ENCODE measurements around the gene PPP1CA. TPM values are rescaled to one million over a fixed set of nuclear protein-coding genes. Genes with fewer than 3 reads are reported as not detected.
A peak's percentile ranks its signal among the peaks of the same experiment; 100 is the strongest.

The PPP1CA gene
- total RNA-seq, 1 experiment from 2014 or later, result 384 TPM

DNA sequence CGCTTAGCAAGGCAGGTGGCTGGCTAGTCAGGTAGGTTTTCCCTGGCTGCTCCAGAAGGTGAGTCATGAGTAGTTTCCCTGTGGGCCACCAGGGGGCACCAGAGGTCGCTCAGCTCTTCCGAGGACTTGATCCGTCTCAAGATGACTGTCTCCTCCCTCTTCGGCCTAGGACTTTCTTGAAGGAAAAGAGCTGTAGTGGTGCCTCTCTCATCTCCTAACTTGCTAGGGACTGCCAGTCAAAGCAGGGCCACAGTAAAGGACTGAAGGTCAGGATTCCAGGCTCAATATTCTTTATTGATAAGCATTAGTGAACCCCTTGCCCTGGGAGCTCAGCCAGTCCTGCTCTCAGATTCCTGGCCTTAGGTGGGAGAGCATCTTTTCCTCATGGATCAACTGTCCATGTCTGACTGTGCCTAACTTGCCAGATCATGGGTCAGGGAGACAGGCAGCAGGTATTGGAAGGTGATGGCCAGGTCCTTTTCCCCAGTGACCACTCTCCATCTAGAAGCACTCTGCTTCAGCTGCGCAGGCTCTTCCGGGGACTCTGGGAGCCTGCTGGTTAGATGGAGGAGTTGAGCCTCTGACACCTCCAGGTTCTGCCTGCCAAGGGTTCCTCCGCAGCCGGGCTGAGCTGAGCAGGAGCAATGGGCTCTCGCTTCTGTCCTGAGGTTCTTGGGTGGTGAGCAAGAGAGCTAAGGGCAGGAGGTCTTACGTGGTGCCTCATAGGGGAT is 50.2 kb downstream of the PPP1CA start:
- BruUV-seq (replicated peaks), result no TSS peak
- peaks cover 11% of the 10 kb centered on the region for H3K36me3 Mint-ChIP-seq (ENCODE audit: insufficient read depth, unreplicated experiment)
- Histone ChIP-seq H3K4me1 (peaks cover 56% of the 10 kb centered on the region), H3K36me3 (ENCODE audit: control insufficient read depth, insufficient read depth, low read length) (no peaks in the 10 kb centered on the region), H3K4me3 (ENCODE audit: low read depth, low read length) (no peak overlapping the region), H3K9me3 (no peaks in the 10 kb centered on the region), H3K27me3 (replicated peaks; ENCODE audit: control insufficient read depth, insufficient read depth, low read length) (no peaks in the 10 kb centered on the region)
- H3K27me3 Mint-ChIP-seq (ENCODE audit: insufficient read depth, unreplicated experiment), result no peaks in the 10 kb centered on the region
- POLR2A ChIA-PET, result interaction anchor here (0.6 to 1.4 kb wide), 3 partner anchors 31 to 134 kb away, joined by 6 to 9 read pairs (median 8); partner anchors contain the start of gene SSH3
- CTCF ChIA-PET, result interaction anchor here (0.6 to 17.9 kb wide), 17 partner anchors 10 to 286 kb away, joined by 3 to 775 read pairs (median 3); partner anchors contain the start of genes AIP, ANKRD13D, CLCF1 and PPP1CA
- H3K9me3 Mint-ChIP-seq (ENCODE audit: unreplicated experiment), result no peaks in the 10 kb centered on the region
- H3K4me3 Mint-ChIP-seq (ENCODE audit: unreplicated experiment), result peak overlapping the region; percentile 23
- TF ChIP-seq CTCF (IDR thresholded peaks at IDR 0.05; ENCODE audit: insufficient read depth in 1 of 2, low read depth in 1 of 2, low read length in 1 of 2, severe bottlenecking in 1 of 2, unreplicated experiment in 1 of 2), result peak; percentile 98
- H3K27ac Mint-ChIP-seq (ENCODE audit: unreplicated experiment), result no peak overlapping the region
- peaks cover 32% of the 10 kb centered on the region for H3K4me1 Mint-ChIP-seq (ENCODE audit: low read depth, unreplicated experiment)
- intact Hi-C loops (cut with micrococcal nuclease; ENCODE audit: unreplicated experiment), result loop anchor here (1.0 to 5.0 kb wide), 4 partner anchors 23 to 231 kb away; partner anchors contain the start of genes CORO1B and GSTP1
- DNase-seq, result peak; percentile 74 to 83

DNA sequence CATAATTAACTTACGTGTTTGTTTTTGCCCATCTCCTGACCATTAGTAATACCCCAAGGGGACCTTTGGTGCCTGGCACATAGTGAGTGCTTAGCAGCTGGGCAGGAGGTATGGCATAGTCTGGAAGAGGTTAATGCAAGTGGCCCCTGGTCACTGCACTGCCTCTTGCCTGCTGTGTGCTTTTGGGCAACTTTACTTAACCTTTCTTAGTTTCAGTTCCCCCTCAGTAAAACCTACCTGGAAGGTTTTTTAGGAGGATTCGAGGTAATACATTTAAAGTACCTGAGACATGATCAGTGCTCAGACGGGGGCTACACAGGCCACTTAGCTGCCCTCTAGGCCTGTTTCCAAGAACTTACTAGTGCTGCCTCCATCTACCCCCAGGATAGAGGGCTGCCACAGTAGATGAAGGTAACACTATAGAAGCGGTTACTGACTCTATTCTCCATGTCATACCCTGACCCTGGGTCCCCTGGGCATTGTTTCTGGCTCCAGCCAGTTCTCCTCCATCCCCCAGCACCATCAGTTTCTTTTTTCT is 51.7 kb downstream of the PPP1CA start:
- intact Hi-C loops (cut with micrococcal nuclease; ENCODE audit: unreplicated experiment), result loop anchor here (5.0 kb wide), 1 partner anchor 232 kb away; the partner anchor contains the start of gene GSTP1
- Mint-ChIP-seq H3K9me3 (ENCODE audit: unreplicated experiment) (no peaks in the 10 kb centered on the region), H3K4me1 (ENCODE audit: low read depth, unreplicated experiment) (peaks cover 41% of the 10 kb centered on the region), H3K4me3 (ENCODE audit: unreplicated experiment) (no peak overlapping the region), H3K27ac (ENCODE audit: unreplicated experiment) (peak overlapping the region; percentile 5), H3K36me3 (ENCODE audit: insufficient read depth, unreplicated experiment) (peaks cover 17% of the 10 kb centered on the region), H3K27me3 (ENCODE audit: insufficient read depth, unreplicated experiment) (no peaks in the 10 kb centered on the region)
- Histone ChIP-seq H3K36me3 (ENCODE audit: control insufficient read depth, insufficient read depth, low read length) (no peaks in the 10 kb centered on the region), H3K9me3 (no peaks in the 10 kb centered on the region), H3K4me3 (ENCODE audit: low read depth, low read length) (no peak overlapping the region), H3K4me1 (peaks cover 53% of the 10 kb centered on the region), H3K27me3 (replicated peaks; ENCODE audit: control insufficient read depth, insufficient read depth, low read length) (no peaks in the 10 kb centered on the region)
- no peak for TF ChIP-seq CTCF (IDR thresholded peaks at IDR 0.05; ENCODE audit: insufficient read depth in 1 of 2, low read depth in 1 of 2, low read length in 1 of 2, severe bottlenecking in 1 of 2, unreplicated experiment in 1 of 2)
- no TSS peak for BruUV-seq (replicated peaks)
- ChIA-PET CTCF (interaction anchor here (0.6 to 17.9 kb wide), 2 partner anchors 29 to 44 kb away, joined by 3 to 775 read pairs; partner anchors contain the start of gene CLCF1), POLR2A (interaction anchor here (0.9 kb wide), 1 partner anchor 24 kb away, joined by 4 read pairs; no protein-coding TSS in a partner anchor)
- no peak for DNase-seq

DNA sequence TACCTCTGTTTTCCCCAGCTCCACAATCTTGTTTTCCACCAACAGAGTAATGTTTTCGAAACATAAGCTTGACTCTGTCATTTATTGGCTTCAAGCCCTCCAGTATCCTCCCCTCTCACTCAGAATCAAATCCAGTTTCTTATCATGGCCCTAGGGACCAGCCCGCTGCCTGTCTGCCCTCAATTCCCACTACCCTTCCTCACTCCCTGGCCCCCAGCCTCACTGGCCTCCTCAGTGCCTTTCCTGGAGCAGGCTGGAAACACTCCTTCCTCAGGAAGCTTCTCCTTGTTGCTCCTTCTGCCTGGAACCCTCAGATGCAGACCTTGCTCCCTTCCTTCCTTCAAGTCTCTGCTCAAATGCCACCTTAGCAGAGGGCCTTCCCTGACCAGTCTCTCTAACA is 52.2 kb downstream of the PPP1CA start:
- no peaks in the 10 kb centered on the region for H3K9me3 ChIP-seq
- TF ChIP-seq CTCF (IDR thresholded peaks at IDR 0.05; ENCODE audit: insufficient read depth in 1 of 2, low read depth in 1 of 2, low read length in 1 of 2, severe bottlenecking in 1 of 2, unreplicated experiment in 1 of 2), result no peak
- H3K27me3 Mint-ChIP-seq (ENCODE audit: insufficient read depth, unreplicated experiment), result no peaks in the 10 kb centered on the region
- DNase-seq, result no peak
- peaks cover 36% of the 10 kb centered on the region for H3K4me1 Mint-ChIP-seq (ENCODE audit: low read depth, unreplicated experiment)
- no peak overlapping the region for H3K4me3 ChIP-seq (ENCODE audit: low read depth, low read length)
- intact Hi-C loops (cut with micrococcal nuclease; ENCODE audit: unreplicated experiment), result no loop called here
- H3K4me3 Mint-ChIP-seq (ENCODE audit: unreplicated experiment), result no peak overlapping the region
- H3K36me3 Mint-ChIP-seq (ENCODE audit: insufficient read depth, unreplicated experiment), result peaks cover 17% of the 10 kb centered on the region
- no peaks in the 10 kb centered on the region for H3K27me3 ChIP-seq (replicated peaks; ENCODE audit: control insufficient read depth, insufficient read depth, low read length)
- CTCF ChIA-PET, result interaction anchor here (0.6 to 17.9 kb wide), 3 partner anchors 8 to 44 kb away, joined by 3 to 775 read pairs (median 3); partner anchors contain the start of gene CLCF1
- peaks cover 47% of the 10 kb centered on the region for H3K4me1 ChIP-seq
- BruUV-seq (replicated peaks), result no TSS peak
- POLR2A ChIA-PET, result interaction anchor here (0.9 kb wide), 1 partner anchor 25 kb away, joined by 4 read pairs; no protein-coding TSS in a partner anchor
- H3K36me3 ChIP-seq (ENCODE audit: control insufficient read depth, insufficient read depth, low read length), result no peaks in the 10 kb centered on the region
- H3K9me3 Mint-ChIP-seq (ENCODE audit: unreplicated experiment), result no peaks in the 10 kb centered on the region
- peak overlapping the region; percentile 5 for H3K27ac Mint-ChIP-seq (ENCODE audit: unreplicated experiment)

Measured in Caco-2 (cell line).